ACC112 (cell line): ENCODE measurements around the gene DERL3.
A peak's percentile ranks its signal among the peaks of the same experiment; 100 is the strongest.

Experiments used
- H2AFZ ChIP-seq: fragments of 200-600 bp; sonication (generic); one replicate; pipeline ENCODE4 v1.6.0; 2017; ENCODE audit warnings: antibody characterized with exemption, low read length; ENCODE audit not compliant: unreplicated experiment
- H3K27ac ChIP-seq: fragments of 200-600 bp; sonication (generic); 2 replicates; pipeline ENCODE4 v1.5.1; 2014; ENCODE audit warnings: low read depth, mild to moderate bottlenecking, antibody characterized with exemption, low read length, moderate library complexity
- H3K27me3 ChIP-seq: fragments of 200-600 bp; sonication (generic); 2 replicates; pipeline ENCODE4 v1.6.1; 2014; ENCODE audit warnings: mild to moderate bottlenecking, antibody characterized with exemption, low read length, moderate library complexity, mixed read lengths; ENCODE audit not compliant: insufficient read depth
- H3K36me3 ChIP-seq: fragments of 200-600 bp; sonication (generic); 2 replicates; pipeline ENCODE4 v1.6.1; 2016; ENCODE audit warnings: mild to moderate bottlenecking, antibody characterized with exemption, low read length, moderate library complexity, mixed read lengths; ENCODE audit not compliant: insufficient read depth
- H3K4me1 ChIP-seq: fragments of 200-600 bp; sonication (generic); one replicate; pipeline ENCODE4 v1.6.1; 2016; ENCODE audit warnings: low read length, mixed read lengths; ENCODE audit not compliant: insufficient read depth, unreplicated experiment, control insufficient read depth
- H3K4me3 ChIP-seq: fragments of 200-600 bp; sonication (generic); 2 replicates; pipeline ENCODE4 v1.5.1; 2014; ENCODE audit warnings: mild to moderate bottlenecking, low read depth, low read length
- H3K79me2 ChIP-seq: fragments of 200-600 bp; sonication (generic); one replicate; pipeline ENCODE4 v1.6.0; 2016; ENCODE audit warnings: low read length; ENCODE audit not compliant: control insufficient read depth, unreplicated experiment, insufficient read depth

Gene DERL3

DNA sequence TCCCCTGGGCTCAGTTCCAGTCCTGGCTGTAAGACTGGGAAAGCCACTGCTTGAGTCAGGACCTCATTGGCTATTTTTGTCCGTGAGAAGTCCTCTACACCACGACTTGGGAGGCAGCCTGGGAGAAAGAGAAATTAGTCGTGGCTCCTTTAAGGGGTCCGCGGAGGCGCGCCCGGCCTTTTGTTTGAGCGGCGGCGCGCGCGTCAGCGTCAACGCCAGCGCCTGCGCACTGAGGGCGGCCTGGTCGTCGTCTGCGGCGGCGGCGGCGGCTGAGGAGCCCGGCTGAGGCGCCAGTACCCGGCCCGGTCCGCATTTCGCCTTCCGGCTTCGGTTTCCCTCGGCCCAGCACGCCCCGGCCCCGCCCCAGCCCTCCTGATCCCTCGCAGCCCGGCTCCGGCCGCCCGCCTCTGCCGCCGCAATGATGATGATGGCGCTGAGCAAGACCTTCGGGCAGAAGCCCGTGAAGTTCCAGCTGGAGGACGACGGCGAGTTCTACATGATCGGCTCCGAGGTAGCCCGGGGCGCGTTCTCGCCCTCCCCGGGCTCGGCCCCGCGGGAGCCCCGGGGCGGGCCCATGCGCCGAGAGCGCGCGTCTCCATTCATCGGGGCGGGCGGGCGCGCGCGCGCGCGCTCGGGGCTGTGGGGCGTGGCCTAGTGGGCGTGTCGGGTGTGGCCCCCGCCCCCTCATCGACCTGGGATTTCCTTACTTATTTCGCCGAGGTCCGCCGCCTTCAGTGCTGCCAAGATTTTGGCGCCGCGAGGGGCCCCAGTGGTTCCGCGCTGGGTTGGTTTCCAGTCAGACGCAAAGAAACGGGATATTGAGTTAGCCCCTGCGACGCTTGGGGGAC is 51.8 kb downstream of the DERL3 start, which contains the start of gene SMARCB1:
TSS of gene SMARCB1 (plus strand) at position 215 of the 848 bp plus-strand sequence. CDS start at position 419, 204 bp downstream.
- H2AFZ ChIP-seq, result peak within 1 kb of the TSS; percentile 98
- H3K79me2 ChIP-seq, result peaks cover 41% of the 10 kb centered on the region
- H3K36me3 ChIP-seq, result no peaks in the 10 kb centered on the region
- H3K4me1 ChIP-seq, result peaks cover 9% of the 10 kb centered on the region
- H3K27ac ChIP-seq, result peak within 1 kb of the TSS; percentile 97
- H3K27me3 ChIP-seq, result no peaks in the 10 kb centered on the region
- H3K4me3 ChIP-seq, result peak within 1 kb of the TSS; percentile 88

- Histone ChIP-seq H3K27me3 (no peaks in the 10 kb centered on the region), H3K79me2 (peaks cover 34% of the 10 kb centered on the region), H3K36me3 (no peaks in the 10 kb centered on the region), H2AFZ (peak overlapping the region; percentile 33), H3K4me1 (peaks cover 15% of the 10 kb centered on the region), H3K4me3 (peak overlapping the region; percentile 88), H3K27ac (peak overlapping the region; percentile 97)
Measured at GRCh38 chr22:23786261-23786710, 52.5 kb downstream of the DERL3 start.
